ENCODE data around the gene TCP1. TPM values are rescaled to one million over a fixed set of nuclear protein-coding genes. Genes with fewer than 3 reads are reported as not detected.

TCP1 gene
- total and polyA plus RNA-seq, 2 of the 13 experiments (the other 11 are each of a cell fraction or from before 2014, with no cell fraction given), result 116 to 553 TPM

- no peak for TF ChIP-seq GPBP1L1 (CRISPR knock-in tag; IDR thresholded peaks at IDR 0.05)
- TF ChIP-seq PBX2 (CRISPR knock-in tag; IDR thresholded peaks at IDR 0.05), result no peak
- 0 out of 2 replicates have a peak, but pooled peaks have one; percentile 67 for TF ChIP-seq ZMYM2 (CRISPR knock-in tag; IDR thresholded peaks at IDR 0.05)
- no peak; the same call in 1 of the 2 replicates for TF ChIP-seq TGIF2 (CRISPR knock-in tag; IDR thresholded peaks at IDR 0.05)
- TF ChIP-seq, protein P1, sequence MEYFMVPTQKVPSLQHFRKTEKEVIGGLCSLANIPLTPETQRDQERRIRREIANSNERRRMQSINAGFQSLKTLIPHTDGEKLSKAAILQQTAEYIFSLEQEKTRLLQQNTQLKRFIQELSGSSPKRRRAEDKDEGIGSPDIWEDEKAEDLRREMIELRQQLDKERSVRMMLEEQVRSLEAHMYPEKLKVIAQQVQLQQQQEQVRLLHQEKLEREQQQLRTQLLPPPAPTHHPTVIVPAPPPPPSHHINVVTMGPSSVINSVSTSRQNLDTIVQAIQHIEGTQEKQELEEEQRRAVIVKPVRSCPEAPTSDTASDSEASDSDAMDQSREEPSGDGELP (IDR thresholded peaks at IDR 0.05; ENCODE audit: borderline replicate concordance, low read depth), result 0 out of 2 replicates have a peak, but pooled peaks have one; percentile 16
- peak; percentile 65 for TF ChIP-seq ZBTB14 (CRISPR knock-in tag; IDR thresholded peaks at IDR 0.05)
- peak; percentile 31; the same call in 1 of the 2 replicates for TF ChIP-seq PAX8 (CRISPR knock-in tag; IDR thresholded peaks at IDR 0.05; ENCODE audit: borderline replicate concordance)
- peak; percentile 89 for TF ChIP-seq ZNF781 (CRISPR knock-in tag; IDR thresholded peaks at IDR 0.05; ENCODE audit: borderline replicate concordance, not compliant biosample characterization)
- TF ChIP-seq MNT (IDR thresholded peaks at IDR 0.05), result no peak
- no peak; the same call in 1 of the 2 replicates for TF ChIP-seq ZNF180 (CRISPR knock-in tag; IDR thresholded peaks at IDR 0.05; ENCODE audit: borderline replicate concordance, low read depth)
- no peak for TF ChIP-seq CHCHD3 (CRISPR knock-in tag; IDR thresholded peaks at IDR 0.05)
- peak; percentile 35 to 78 for TF ChIP-seq REST (IDR thresholded peaks at IDR 0.05; ENCODE audit: borderline replicate concordance in 1 of 2, low read depth in 1 of 2, low read length in 2 of 2)
- no peak for TF ChIP-seq ZNF326 (CRISPR knock-in tag; IDR thresholded peaks at IDR 0.05; ENCODE audit: borderline replicate concordance)
- TF ChIP-seq, protein P2, sequence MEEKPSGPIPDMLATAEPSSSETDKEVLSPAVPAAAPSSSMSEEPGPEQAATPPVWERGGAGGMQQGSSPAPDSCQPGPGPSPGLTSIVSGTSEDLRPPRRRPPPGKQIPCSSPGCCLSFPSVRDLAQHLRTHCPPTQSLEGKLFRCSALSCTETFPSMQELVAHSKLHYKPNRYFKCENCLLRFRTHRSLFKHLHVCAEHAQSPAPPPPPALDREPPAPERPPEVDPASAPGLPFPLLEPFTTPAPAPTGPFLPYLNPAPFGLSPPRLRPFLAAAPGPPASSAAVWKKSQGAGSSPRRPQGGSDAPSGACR (CRISPR knock-in tag; IDR thresholded peaks at IDR 0.05), result peak; percentile 93; the same call in 1 of the 2 replicates
- TF ChIP-seq ZNF12 (CRISPR knock-in tag; IDR thresholded peaks at IDR 0.05), result peak; percentile 67
- peak; percentile 82 for TF ChIP-seq ZNF547 (CRISPR knock-in tag; IDR thresholded peaks at IDR 0.05)
Measured at GRCh38 chr6:159761873-159762680, 27.3 kb downstream of the TCP1 start, which contains the start of gene ACAT2 (continued).

Measured in HepG2 (cell line).